ENCODE data around the gene GMDS.
A peak's percentile ranks its signal among the peaks of the same experiment; 100 is the strongest.
"Not testable (repeated sequence)": the region's sequence is repeated elsewhere in the genome, so short reads cannot be mapped to it uniquely, and the experiment has no call there.

GMDS gene

DNA sequence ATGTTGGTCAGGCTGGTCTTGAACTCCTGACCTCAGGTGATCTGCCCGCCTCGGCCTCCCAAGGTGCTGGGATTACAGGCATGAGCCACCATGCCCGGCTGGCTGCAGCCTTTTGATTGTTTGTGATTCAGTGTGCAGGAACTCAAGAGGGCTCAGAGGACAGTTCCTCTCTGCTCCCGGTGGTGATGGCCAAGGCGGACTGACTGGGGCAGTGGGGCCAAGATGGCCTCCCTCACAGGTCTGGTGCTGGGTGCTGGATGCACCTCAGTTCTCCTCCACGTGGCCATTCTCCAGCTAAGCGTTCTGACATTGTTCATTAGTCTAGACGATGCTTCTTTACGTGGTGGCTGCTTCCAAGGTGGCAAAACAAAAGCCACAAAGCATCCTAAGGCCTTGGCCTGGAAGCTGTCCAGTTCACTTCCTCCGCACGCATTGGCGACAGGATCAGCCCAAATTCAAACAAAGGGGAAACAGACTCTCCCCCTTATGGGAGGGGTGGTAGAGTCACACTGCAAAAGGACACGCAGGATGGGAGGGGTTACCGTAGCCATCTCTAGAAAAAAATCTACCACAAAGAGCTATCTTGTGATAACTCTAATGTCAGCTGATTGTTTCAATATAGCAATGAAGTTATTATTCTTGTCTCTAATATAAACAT lies 488.8 kb downstream of the GMDS start:
- DNase-seq: no peak

DNA sequence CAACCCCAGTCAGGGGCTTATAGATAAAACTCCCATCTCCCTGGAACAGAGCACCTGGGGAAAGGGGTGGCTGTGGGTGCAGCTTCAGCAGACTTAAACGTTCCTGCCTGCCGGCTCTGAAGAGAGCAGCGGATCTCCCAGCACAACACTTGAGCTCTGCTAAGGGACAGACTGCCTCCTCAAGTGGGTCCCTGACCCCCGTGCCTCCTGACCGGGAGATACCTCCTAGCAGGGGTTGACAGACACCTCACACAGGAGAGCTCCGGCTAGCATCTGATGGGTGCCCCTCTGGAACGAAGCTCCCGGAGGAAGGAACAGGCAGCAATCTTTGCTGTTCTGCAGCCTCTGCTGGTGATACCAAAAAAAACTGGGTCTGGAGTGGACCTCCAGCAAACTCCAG lies 494.3 kb downstream of the GMDS start:
- DNase-seq: not testable (repeated sequence)

DNA sequence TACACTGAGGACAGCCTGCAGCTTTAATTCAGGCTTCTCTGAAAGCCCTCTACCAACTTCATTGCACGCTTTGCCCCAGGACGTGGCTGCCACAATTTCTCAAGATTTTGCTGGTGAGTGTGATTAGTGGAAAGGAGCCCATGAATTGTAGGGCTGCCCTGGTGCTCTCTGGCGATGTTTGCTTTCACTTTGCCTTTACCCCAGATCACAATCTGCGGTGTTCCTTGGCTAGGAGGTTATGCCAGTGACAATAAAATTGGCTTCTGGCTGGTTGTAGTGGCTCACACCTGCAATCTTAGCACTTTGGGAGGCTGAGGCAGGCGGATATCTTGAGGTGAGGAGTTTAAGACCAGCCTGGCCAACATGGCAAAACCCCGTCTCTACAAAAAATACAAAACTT lies 496.4 kb downstream of the GMDS start:
- no peak for DNase-seq

DNA sequence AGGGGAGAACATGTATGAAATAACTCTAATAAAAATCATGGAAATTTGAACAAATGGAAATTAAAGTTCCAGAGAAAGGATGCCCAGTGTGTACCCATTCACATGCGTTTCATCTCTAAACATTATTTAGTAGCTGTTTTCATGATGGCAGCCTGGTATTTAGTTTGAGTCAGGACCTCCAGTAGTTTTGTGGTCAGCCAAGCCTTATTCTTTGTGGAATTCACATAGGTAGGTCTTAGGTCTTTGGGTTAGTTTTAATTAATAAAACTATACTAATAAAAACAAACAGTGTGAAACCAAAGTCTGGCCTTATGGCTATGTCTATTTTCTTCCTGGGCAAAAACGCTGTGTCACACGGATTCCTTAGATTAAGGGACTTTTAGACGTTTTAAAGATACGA lies 497.9 kb downstream of the GMDS start:
- no peak for DNase-seq

DNA sequence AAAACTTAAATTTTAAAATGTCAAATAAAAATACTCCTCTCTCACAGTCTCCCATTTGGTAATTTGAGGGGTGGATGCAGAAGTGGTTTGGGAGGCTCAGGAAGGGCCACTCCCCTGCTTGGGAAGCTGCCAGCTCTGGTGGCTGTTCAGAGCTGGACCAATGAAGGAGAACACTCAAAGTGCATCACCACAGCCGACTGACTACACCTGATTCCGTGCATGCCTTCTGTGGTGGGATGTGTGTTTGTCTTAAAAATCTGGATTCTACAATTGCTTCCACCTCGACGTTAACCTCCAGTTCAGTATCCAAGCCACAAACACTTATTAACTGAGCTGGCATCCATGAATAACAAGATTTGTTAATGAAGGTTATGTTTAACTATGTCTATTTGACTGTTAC lies 498.4 kb downstream of the GMDS start:
- DNase-seq: no peak

DNA sequence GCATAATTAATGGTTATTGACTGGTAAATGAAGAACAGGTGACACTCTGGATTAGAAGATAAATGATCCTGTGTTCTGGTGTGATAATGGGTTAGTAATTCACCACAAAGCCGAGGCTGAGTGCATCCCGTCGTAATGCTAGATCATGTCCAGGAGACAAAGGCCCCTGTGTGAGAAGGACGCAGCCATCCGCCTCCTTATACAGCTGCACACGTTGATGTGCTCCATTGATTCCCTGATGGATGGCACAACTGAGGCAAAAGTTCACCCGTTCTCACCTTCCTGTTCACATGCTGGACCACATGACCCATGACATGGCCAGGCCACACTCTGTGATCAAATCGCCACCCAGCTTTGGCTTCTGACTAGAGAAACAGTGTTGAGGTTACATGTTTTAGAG lies 499.6 kb downstream of the GMDS start:
- DNase-seq: no peak

DNA sequence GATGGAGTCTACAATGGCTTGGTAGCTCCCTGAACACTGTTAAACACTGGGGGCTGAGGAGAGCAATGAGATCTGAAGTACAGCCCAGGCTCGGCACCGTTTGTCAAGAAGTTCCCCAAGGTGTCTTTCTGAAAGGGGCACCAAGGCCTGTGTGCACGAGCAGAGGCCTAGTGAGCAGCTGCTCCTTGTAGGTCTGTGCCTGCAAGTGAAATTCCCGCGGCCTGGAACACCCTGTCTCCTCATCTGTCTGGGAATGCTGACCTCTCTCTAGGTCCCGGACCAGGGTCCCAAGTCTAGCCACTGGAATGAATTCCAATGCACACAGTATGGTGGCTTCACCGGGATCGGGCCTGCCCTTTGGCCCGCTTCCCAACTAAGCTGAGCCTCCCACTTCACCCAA lies 500.9 kb downstream of the GMDS start:
- no peak for DNase-seq

DNA sequence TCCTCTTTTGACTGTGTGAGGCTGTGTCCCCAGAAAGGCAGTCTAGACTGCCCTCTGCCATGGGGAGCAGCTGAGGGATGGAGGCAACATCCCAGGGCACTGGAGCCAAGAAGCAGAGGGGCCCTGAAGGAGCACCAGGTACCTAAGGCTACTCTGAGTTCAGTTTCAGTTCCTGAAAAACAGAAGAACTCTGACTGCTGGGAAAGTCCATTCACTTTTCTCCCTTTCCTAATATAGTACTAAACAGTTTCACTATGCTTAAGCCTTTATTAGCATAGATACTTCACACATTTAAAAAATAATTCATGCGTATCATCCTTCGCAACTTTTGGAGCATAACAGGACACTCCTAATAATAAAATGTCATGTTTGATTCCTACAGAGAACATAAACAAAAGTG lies 505.7 kb downstream of the GMDS start:
- DNase-seq: no peak

DNA sequence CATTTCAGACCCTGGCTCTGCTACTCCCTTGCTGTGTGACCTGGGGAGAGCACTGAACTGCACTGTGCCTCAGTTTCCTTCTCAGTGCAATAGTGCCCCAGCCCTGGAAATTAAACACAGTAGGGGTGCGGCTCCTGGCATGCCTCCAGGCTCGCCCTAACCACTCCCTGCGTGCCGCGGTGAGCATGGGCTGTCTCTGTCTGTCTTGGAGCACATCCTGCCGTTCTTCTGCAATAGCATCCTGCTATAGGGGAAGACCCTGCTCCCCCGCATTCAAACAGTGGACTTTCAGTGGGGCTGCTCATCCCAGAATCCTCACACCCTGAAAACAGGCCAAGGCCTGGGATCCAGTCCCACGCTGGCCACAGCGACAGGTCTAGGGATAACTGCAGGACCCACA lies 506.2 kb downstream of the GMDS start:
- no peak for DNase-seq

DNA sequence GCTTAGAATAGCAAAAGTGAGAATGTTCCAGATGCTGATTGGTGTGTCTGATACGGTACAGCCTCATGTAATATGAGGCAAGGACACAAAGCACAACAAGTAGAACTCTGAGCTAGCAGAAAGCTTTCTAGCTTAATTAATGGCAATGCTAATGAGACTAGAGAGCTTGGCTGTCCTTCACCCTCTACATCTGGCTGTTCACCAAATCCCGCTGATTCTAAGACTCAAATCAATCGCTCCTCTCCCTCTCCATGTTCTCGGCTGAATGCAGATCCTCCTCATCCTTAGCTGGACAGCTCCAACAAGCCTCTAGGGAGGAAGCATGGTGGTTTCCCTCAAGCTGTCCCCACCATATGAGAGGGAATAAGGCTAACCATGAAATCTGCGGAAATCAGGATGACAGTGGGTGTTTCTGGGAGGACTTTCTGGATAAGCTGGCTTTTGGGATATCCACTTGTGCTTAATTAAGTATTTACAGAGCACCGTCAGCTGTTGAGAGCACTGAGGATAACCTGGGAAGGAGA lies 506.8 kb downstream of the GMDS start:
- no peak for DNase-seq

DNA sequence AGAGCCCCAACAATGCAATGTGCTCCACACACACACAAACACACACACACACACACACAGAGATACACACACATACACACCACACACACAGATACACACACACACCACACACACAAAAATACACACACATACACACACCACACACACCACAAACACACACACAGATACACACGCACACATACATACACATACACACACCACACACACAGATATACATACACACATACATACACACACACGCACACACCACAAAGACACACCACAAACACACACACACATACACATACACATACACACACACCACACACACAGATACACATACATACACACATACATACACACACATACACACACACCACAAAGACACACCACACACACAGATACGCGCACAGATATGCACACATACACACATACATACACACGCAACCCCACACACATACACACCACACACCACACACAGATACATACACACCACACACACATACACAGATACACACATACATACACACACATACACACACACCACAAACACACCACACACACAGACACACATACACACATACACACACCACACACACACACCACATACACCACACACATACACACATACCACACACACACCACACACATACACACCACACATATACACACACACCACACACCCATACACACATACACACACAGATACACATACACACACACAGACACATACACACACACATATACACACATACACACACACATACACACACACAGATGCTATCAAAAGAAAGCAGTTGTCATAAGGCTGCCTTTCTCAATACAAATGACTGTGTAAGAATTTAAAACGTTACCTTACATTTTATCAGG lies 507.7 kb downstream of the GMDS start:
- DNase-seq: no peak

DNA sequence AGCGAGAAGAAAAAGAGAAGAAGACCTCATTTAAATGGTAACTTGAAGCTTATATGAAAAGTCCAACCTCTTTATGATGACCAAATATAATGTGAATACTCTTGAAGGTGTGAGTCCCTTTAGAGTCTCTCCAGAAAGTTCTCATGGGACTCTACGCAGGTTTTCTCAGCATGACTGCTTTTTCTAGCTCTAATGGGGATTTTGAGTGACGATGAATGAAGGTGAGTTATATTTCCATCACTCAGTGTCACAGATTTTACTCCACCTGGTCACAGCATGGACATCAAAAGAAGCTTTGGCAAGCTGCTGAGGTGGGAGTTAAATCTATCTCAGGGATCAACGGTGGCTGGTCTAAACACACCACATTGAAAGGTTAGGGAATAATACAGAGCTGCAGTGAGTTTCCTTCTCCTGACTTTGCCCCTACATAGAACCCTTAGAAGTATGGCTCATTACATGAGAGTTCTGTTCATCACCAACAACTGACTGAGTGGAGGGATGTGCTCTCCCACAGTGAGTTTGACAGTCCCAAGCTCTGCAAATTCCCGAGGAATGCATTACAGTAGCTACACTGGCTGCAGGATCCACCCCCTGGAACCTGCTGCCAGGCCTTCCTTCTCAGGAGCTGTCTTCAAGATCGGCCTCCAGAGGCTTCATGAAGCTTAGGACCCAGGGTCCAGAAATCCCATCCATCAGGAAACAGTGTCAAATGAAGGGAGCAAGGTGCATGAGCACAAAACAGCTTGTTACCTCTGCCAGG lies 508.9 kb downstream of the GMDS start:
- no peak for DNase-seq

DNA sequence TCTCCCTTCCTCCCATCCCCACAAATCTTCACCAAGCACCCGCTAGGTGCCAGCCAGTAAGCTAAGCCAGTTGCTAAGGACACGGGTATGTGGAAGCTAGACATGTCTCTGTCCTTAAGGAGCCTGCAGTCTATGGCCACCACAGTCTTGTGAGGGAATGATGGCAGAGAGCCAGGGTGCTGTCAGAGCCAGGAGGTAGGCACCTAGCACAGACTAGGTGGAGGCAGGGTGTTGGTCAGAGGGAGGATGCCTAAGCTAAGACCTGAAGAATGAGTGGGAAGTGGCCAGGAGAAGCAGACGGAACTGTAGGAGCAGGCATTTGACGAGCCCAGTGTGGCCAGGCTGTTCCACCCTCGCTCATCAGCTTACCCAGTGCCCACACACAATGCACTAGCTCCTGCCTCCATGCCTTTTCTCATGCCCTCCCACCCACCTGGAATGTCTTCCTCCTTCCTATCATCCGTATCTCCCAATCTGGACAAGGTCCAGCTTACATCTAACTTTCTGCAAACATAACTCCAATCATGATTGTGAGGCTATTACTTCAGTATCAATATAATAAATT lies 510.1 kb downstream of the GMDS start:
- DNase-seq: peak in 5 of 56 donors; percentile 7 to 36 (median 11)

DNA sequence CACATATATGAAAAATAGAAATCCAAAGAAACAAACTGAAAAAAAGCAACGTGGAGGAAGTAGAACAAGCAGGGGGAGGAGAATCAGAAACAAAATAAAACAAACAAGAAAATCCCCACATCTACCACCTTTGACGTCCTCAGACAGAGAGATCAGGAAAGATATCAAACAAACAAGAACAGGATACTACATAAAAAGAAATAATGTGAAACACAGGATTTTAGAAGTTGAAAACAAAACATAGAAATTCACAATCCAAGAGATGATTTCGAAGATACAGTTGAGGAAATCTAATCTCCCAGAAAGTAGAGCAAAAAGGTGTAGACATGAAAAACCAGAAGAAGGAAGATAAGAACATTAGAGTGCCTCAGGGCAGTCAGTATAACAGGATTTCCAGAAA lies 514.5 kb downstream of the GMDS start:
- DNase-seq: no peak

DNA sequence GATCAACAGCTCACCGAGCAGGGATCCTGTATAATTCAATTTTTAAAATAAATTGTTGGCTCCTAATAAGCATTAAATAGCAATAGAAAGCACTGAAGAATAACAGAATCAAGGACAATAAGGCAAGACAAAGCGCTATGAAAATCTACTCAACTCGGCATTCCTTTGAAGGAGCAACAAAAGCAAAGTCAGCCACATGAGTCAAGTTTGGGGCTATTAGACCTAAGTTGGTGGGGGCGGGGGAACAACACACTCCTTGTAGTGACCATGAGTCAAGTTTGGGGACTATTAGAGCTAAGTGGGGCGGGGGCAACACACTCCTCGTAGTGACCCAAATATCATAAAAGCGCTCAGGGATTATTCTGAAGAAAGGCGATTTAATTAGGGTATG lies 515.7 kb downstream of the GMDS start:
- DNase-seq: no peak

DNA sequence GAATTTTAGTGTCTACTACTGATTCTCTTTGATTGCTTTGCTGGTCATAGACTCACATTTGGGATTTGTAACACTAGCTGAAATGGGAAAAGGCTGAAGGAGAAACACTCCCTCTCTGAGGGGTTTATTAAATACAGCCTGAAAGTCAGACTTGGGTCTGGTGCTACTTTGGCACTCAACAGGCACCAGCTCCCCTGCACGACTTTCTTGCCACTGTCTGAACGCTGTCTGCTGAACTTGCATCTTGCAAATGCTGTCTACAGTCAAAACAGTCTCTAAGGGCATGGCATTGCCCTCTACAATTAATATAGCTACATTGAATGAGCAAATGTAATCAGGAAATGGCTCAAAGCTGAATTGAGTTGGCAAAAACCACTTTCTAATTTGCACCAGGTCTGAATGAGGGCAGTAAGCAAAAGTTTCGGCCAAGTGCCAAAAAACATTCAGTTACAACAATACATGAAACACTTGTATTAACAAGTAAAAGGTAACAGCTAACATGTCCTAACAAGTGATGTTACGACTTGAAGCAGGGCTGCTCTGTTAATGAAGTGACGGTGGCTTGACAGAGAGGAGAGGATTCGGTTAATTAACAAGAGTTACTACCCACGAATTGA lies 516.2 kb downstream of the GMDS start:
- no peak for DNase-seq

DNA sequence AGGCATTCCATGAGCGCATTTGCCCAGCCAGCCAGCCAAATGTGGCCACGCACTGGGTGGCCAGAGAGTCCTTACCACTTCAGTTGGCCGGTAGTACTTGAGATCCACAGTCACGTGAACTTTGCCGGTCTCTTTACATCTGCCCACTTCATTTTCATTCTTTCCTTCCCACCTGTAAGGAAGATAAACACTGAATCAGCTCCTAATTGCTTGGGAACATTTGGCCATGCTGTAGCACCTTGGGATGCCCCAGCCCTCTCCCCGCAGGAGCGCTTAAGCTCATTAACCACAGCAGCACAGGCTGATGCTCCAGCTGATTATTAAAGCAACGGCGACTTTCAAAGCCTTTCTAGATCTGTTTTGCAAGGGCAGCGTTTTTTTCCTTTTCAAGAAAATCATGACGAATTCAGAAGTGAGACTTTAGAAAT lies 519.0 kb downstream of the GMDS start:
- DNase-seq: no peak

DNA sequence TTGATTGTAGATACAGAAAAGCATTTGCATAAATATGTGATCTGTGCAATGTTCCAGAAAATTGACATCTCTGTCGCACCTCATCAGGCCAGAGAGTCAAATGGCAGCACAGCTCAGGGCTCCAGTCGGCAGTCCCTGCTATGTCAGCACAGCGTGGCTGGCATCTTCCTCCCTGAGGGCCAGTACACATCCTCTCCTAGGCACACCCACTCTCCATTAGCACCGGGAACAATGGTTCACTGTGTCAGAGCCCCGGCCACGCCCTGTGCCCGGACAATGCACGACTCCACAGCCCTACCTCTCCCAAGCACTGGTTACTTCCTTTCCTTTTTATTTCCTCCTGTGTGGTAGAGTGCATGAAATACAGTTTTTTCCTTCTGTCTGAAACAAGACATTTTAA lies 520.8 kb downstream of the GMDS start:
- DNase-seq: no peak

DNA sequence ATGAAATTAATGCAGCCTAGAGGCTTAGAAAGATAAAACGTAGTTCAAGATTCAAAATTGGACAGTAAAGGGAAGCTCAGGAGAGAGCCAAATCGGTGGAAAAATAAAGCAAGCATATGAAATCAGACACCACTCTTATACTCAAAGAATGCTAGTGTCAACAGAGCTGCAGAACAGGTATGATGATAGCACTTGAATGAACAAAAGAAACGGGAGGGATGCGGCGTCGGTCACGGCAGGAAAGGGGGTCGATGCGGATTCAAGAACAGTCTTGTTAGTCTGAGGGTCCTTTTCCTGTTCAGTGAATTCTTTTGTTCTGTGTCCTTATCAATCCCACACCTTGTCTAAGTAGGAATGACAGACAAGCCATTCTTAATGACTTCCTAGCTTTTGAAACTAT lies 521.3 kb downstream of the GMDS start:
- DNase-seq: no peak

DNA sequence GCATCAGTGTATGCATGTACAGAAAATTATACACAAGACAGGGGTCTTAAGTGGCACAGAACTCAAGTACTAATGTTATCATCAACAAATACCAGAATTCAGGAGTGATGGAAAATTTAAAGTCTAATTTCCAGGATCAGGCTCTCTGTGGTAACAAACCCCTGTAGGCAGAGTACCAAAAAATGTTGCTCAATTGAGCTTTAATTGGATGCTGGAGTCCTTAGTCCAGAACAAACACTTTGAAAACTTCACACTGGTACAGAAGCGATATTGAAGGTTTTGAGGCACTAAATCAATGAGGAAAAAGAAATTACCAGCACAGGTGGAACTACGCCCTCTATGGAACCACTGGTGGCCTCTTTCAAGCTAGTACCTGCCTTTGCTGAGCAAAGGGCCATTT lies 522.6 kb downstream of the GMDS start:
- no peak for DNase-seq

DNA sequence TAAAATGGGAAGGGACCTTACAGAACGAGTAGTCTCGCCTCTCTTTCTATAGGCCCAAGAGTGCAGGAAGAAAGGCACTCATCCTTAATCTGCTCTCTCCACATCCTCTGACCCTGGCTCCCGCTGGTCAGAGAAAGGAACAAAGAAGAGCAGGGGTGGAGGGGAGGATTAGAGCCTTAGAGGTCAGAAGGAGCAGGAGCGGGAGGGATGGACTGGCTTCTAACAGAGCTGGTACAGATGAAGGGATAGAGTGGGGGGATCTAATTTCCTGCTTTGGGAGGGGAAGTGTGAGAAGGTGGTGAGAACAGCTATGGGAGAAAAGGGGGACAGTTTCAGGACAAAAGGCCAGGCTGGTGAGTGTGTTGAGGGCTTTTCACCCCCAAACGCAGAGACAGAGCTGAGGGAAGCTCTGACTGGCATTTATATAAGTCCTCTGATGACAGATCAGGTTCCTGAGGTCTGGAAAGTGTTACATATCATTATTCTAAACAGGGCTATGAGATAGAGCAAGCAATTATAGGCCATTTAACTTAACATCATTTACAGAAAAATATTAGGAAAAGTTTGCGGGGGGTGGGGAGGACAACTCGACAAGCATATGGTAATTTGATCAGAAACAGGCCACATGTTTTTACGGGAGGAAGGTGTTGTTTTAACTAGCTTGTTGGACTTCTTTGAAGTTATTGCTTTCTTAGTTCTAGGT lies 524.6 kb downstream of the GMDS start:
- no peak for DNase-seq

Data from amygdala (tissue), 56 donors.